Subcutaneous abdominal adipose tissue (tissue), 5 donors: ENCODE measurements around the gene KCNT2.

Experiments
- H3K27ac ChIP-seq: one replicate; pipeline ENCODE4 v1.7.0; 2013; ENCODE audit warnings: low read depth, mild to moderate bottlenecking, inconsistent platforms, low read length, moderate library complexity
- H3K27me3 ChIP-seq, 5 donors: one replicate each; pipeline ENCODE4 v1.7.0; 2013; ENCODE audit warnings: low read length in 5 of 5, inconsistent platforms in 1 of 5; ENCODE audit not compliant: control insufficient read depth in 5 of 5, insufficient read depth in 4 of 5
- H3K36me3 ChIP-seq, 5 donors: one replicate each; pipeline ENCODE4 v1.7.0; 2013; ENCODE audit warnings: low read length in 5 of 5; ENCODE audit not compliant: control insufficient read depth in 5 of 5, insufficient read depth in 5 of 5
- H3K4me1 ChIP-seq, 5 donors: one replicate each; pipeline ENCODE4 v1.7.0; 2013; ENCODE audit warnings: low read length in 5 of 5, mild to moderate bottlenecking in 3 of 5, moderate library complexity in 1 of 5; ENCODE audit not compliant: control insufficient read depth in 5 of 5, insufficient read depth in 5 of 5
- H3K4me3 ChIP-seq, 5 donors: one replicate each; pipeline ENCODE4 v1.7.0; 2013; ENCODE audit warnings: low read length in 5 of 5, low read depth in 1 of 5
- H3K9ac ChIP-seq, 5 donors: one replicate each; pipeline ENCODE4 v1.7.0; 2013; ENCODE audit warnings: low read length in 5 of 5, mild to moderate bottlenecking in 4 of 5, moderate library complexity in 3 of 5
- H3K9me3 ChIP-seq, 5 donors: one replicate each; pipeline ENCODE4 v1.7.0; 2013; ENCODE audit warnings: low read length in 5 of 5; ENCODE audit not compliant: control insufficient read depth in 5 of 5
- donor health status: healthy.
- donor health status: healthy.
- donor health status: healthy.
- donor health status: healthy.
- donor health status: healthy.

KCNT2 gene

GRCh38 chr1:196373798-196374197, 234.4 kb downstream of the KCNT2 start:
- no peak overlapping the region for H3K27ac ChIP-seq
- no peak overlapping the region for H3K9ac ChIP-seq
- no peaks in the 10 kb centered on the region for H3K9me3 ChIP-seq
- H3K4me1 ChIP-seq, result no peaks in the 10 kb centered on the region
- H3K36me3 ChIP-seq, result no peaks in the 10 kb centered on the region
- no peaks in the 10 kb centered on the region for H3K27me3 ChIP-seq
- no peak overlapping the region for H3K4me3 ChIP-seq

GRCh38 chr1:196372896-196373536, 235.2 kb downstream of the KCNT2 start:
- H3K27me3 ChIP-seq, result no peaks in the 10 kb centered on the region
- H3K4me1 ChIP-seq, result no peaks in the 10 kb centered on the region
- H3K9ac ChIP-seq, result no peak overlapping the region
- H3K36me3 ChIP-seq, result no peaks in the 10 kb centered on the region
- no peak overlapping the region for H3K4me3 ChIP-seq
- H3K27ac ChIP-seq, result no peak overlapping the region
- H3K9me3 ChIP-seq, result no peaks in the 10 kb centered on the region

DNA sequence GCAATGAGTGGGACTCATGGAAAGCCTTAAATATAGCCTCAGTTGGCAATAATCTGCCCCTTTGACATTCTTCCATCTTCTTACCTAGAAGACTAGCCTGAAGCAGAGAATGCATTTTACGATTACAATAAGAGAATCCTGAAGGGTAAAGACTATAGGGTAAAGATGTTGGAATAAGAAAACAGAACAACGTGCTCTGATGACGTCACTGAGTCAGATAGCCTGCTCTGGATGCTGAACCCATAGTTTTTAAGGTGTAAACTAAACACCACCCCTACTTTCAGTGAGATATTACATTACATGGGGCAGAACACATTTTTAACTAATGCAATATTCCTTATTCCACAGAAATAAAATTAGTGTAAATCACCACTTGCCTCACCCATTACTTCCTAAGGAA, 240.4 kb downstream of the KCNT2 start:
- Histone ChIP-seq H3K9ac (no peak overlapping the region), H3K27me3 (no peaks in the 10 kb centered on the region), H3K9me3 (no peaks in the 10 kb centered on the region), H3K36me3 (no peaks in the 10 kb centered on the region), H3K27ac (no peak overlapping the region), H3K4me3 (no peak overlapping the region), H3K4me1 (no peaks in the 10 kb centered on the region)

GRCh38 chr1:196366817-196367495, 241.3 kb downstream of the KCNT2 start:
- no peaks in the 10 kb centered on the region for H3K36me3 ChIP-seq
- no peak overlapping the region for H3K4me3 ChIP-seq
- no peak overlapping the region for H3K9ac ChIP-seq
- no peak overlapping the region for H3K27ac ChIP-seq
- H3K4me1 ChIP-seq, result no peaks in the 10 kb centered on the region
- H3K27me3 ChIP-seq, result no peaks in the 10 kb centered on the region
- no peaks in the 10 kb centered on the region for H3K9me3 ChIP-seq

DNA sequence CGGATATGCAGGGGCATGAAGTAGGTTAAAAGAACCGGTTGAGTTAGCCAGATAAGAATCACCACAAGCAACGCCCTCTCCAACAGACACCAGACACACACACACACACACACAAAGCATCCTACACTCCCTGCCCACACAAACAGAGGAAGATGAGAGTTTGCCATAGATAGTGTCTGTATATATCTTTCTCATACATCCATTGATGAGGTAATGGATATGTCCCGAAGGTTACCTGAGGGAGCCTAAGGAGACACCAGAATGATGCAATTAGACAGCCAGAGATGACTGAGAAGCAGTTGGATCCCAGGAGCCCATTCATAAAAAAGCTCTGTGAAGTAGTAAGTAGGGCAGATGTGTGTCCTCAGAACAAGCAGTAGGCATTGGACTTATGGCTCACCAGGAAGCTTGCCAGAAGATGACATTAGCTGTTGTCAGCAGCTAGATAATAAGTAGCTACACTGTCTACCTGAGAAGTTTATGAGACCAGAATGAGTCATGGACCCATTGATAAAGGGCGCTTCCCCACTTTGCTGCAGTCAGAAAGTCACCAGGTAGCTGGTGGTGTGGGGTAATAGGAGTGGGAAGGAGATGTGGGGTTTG, 247.0 kb downstream of the KCNT2 start:
- Histone ChIP-seq H3K9ac (no peak overlapping the region), H3K9me3 (no peaks in the 10 kb centered on the region), H3K36me3 (no peaks in the 10 kb centered on the region), H3K4me1 (no peaks in the 10 kb centered on the region), H3K27me3 (no peaks in the 10 kb centered on the region), H3K27ac (no peak overlapping the region), H3K4me3 (no peak overlapping the region)

GRCh38 chr1:196357913-196358312, 250.3 kb downstream of the KCNT2 start:
- H3K9me3 ChIP-seq, result no peaks in the 10 kb centered on the region
- no peaks in the 10 kb centered on the region for H3K27me3 ChIP-seq
- no peaks in the 10 kb centered on the region for H3K36me3 ChIP-seq
- no peaks in the 10 kb centered on the region for H3K4me1 ChIP-seq
- H3K9ac ChIP-seq, result no peak overlapping the region
- no peak overlapping the region for H3K27ac ChIP-seq
- H3K4me3 ChIP-seq, result no peak overlapping the region

DNA sequence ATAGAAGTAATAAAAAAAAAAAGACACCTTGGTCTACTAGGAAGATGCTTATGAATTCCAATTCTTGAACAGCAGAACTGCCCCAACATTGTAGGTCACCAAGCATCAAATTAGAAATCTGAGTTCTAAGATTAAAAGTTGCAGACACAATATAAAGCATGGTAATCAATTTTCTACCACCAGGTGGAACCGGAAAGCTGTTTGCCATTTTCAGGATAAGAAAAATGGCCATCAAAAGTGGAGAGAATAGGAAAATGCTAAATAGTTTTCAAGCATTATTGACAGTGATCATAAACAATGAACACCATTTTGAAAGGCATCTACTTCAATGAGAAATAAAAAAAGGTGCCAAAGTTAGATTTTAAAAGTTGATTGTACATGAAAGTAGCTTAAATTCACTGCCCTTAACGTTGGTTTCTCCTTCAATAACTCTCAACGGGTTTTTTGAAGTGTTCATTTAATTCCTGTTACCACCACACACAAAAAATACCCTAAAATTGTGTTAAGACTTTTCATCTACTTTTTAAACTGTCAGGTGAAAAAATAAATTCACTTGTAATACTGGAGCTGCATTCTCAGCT, 252.9 kb downstream of the KCNT2 start:
- no peaks in the 10 kb centered on the region for H3K4me1 ChIP-seq
- no peaks in the 10 kb centered on the region for H3K36me3 ChIP-seq
- H3K9ac ChIP-seq, result no peak overlapping the region
- H3K9me3 ChIP-seq, result no peaks in the 10 kb centered on the region
- H3K4me3 ChIP-seq, result no peak overlapping the region
- H3K27me3 ChIP-seq, result no peaks in the 10 kb centered on the region
- no peak overlapping the region for H3K27ac ChIP-seq

GRCh38 chr1:196344453-196344852, 263.8 kb downstream of the KCNT2 start:
- Histone ChIP-seq H3K4me1 (peaks cover 0 to 10% (median 0%) of the 10 kb centered on the region in 5 donors), H3K9me3 (no peaks in the 10 kb centered on the region), H3K4me3 (no peak overlapping the region), H3K9ac (no peak overlapping the region), H3K27ac (no peak overlapping the region), H3K27me3 (no peaks in the 10 kb centered on the region), H3K36me3 (no peaks in the 10 kb centered on the region)

DNA sequence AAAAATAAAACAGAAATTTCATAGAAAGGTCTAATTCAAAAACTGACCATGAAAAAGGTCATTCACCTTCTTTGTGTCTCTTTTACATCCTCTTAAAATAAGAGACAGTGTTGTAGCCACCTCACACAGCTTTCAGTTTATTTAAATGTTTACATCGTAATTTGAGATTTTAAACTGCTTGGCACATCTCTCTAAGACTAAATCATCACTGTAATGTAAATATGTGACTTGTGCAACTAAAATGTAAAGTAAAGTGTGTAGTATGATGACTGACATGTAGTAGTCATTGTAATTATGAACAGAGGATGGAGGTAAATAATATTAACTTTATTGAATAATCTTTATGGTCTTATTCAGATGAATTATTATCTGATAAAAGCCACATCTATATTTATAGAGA, 283.9 kb downstream of the KCNT2 start:
- no peaks in the 10 kb centered on the region for H3K4me1 ChIP-seq
- H3K27me3 ChIP-seq, result no peaks in the 10 kb centered on the region
- no peak overlapping the region for H3K27ac ChIP-seq
- H3K36me3 ChIP-seq, result no peaks in the 10 kb centered on the region
- H3K9ac ChIP-seq, result no peak overlapping the region
- H3K9me3 ChIP-seq, result no peaks in the 10 kb centered on the region
- no peak overlapping the region for H3K4me3 ChIP-seq

- H3K9me3 ChIP-seq, result no peaks in the 10 kb centered on the region
- H3K27me3 ChIP-seq, result no peaks in the 10 kb centered on the region
- no peaks in the 10 kb centered on the region for H3K36me3 ChIP-seq
- H3K9ac ChIP-seq, result no peak overlapping the region
- H3K4me3 ChIP-seq, result no peak overlapping the region
- no peak overlapping the region for H3K27ac ChIP-seq
- no peaks in the 10 kb centered on the region for H3K4me1 ChIP-seq
Observed at GRCh38 chr1:196323869-196324268, 284.4 kb downstream of the KCNT2 start.
